ENCODE data around the gene AGPS.
"Not testable (repeated sequence)": the region's sequence is repeated elsewhere in the genome, so short reads cannot be mapped to it uniquely, and the experiment has no call there.

AGPS gene

DNA sequence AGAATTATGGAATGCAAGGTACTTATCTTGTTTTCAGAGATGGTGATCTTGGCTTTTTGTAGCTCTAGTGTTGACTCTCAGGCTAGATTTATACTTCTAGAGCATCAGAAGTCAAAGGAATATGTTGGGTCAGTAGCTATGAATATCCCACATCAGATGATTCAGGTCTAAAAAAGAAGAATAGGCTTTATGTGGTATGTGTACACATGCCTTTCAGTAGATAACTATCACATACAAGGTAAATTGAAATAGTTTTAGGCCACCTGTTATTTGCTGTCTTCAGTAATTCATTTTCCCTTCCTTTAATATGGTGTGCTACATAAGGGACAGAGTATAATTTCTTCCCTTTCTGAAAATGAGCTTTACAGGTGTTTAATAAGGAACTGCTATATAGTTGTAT is 142.4 kb downstream of the AGPS start:
- no peak for DNase-seq

DNA sequence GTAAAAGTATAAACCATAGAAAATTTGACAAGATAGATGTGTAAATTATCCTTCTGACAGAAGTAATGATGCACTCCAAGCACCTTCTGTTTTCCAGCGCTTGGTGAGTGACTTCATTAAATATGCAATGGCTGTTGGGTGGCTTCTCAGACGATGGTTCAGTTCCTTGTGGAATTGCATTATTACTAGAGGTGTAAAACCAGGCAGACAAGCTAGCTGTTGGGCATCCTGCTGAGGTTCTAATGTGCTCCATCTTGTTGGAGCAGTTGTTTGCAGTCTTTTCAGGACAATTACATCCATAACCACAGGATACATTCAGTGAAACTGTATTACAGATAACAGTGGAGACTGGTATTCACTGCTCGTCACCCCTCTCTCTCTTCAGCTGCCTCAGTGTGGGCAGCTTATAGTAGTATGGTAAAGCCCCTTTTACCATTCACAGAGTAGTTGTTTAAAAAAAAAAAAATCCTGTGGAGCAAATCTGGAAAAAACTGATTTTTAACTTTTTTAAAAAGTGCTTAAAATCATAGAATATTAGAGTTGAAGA is 143.5 kb downstream of the AGPS start:
- DNase-seq, result no peak

DNA sequence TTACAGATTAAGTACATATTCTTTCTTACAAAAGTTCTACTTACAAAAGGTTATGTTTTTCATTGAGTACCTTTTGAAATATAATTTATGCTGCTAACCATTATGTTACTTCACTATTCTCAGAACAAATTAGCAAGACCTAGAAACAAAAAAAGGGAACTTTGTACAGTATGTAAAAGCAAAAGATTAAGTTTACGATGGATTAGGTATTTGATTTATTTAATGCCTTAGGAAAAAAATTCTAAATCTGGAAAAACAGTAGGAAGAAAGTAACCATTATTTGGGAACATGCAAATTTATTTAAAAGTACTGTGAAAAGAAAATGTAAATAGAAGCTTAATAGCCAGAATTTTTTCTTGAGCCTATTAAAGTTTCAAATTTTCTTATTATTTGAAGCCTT is 144.6 kb downstream of the AGPS start:
- DNase-seq, result no peak

DNA sequence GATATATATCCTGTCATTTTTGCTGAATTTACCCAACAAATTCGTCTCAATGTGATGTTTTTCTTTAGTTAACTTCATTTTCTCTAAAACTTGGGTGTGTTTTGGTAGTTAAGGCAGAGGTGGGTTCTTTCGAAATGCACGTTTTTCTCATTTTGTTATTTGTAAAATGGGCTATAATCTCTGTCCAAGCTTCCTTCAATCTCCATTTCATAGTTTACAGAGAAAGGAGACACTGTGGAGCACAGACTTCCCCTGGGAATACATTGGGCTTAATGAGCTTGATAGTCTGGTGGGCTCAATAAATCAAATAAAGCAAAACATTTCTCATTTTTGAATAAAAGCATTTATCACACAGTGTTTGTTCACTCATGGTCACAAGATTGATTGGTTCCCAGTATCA is 145.1 kb downstream of the AGPS start:
- DNase-seq, result no peak

DNA sequence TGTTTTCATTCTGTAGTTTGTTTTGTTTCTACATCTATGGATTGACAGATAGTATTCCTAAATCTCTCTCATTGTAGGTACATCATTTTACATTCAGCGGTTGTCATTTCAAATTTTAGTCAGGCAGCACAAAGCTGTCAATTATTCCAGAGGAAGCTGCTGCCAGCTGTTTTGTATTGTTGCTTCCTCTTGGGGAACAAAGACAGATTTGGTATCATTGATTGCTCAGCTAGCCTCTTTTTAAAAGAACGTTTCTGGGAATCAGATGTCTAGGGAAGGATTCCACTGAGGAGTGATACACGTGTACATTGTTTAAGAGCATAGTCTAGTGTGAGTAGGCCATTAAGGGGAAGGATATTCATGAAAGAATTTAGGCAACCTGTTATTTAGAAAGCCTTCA is 145.8 kb downstream of the AGPS start:
- no peak for DNase-seq

DNA sequence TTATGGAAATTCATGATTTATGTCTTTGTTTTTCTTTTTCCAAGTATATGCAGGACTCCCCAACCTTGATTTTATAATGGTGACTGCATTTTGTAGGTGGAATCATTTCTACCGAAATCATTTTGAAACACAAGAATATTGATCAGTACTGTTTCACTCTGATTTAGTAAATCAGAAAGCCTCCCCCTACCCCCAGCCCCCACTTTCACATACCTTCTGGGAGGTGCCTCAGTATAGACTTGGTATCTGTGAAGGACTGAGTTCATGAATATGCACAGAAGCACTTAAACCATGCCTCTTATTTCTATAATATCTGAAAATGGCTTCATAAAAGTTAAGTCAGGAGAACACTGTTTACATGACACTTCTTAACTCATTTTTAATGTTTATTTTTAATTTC is 147.7 kb downstream of the AGPS start:
- DNase-seq, result no peak

DNA sequence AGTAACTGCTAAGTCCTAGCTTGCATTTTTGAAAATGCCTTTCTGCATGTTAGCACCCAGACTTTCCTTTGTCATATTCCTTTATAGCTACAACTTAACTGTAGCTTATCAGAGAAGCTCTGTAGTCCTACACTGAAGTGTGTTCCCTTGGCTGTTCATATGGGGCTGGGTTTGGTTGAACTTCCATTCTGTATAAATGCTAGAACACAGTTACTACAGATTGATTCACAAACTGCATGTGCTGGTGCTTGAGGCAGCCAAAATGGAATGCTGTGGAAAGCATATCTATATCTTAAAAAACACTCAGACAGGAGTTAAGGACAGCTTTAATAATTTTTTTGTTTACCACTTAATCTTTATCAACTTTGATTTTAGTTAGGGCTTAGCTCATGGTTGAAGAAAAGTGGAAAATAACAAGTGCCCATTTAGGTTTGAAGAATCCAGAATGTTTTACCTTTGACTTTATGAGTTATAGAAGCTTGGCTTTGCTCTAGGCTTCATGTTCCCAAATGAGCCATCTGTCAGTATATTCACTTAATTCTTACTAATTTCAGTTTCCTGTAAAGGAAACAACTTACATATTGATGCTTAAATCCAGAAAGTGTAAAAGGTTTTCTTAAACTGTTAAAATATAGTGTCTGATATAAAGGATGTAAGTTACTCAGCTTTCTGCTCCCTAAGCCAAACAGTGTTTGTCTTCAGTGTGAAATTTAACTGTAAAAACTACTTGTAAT is 148.9 kb downstream of the AGPS start:
- no peak for DNase-seq

DNA sequence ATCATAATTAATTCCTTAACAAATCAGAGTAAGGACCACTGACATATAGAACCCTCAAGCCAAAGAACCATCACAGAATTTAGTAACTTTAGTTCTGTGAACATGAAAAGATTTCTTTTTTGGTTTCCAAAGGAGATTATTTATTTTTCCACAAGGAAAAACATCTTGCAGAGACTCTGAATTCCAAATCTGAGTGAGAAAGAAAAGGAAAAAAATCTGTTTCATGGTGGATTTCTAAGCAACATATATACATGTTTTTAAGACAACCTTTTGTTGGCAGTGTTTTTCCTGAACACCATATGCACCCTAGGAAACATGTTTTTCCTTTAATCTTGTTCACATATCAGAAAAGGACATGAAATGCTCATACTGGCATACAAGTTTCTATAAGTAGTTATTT is 149.8 kb downstream of the AGPS start:
- no peak for DNase-seq

DNA sequence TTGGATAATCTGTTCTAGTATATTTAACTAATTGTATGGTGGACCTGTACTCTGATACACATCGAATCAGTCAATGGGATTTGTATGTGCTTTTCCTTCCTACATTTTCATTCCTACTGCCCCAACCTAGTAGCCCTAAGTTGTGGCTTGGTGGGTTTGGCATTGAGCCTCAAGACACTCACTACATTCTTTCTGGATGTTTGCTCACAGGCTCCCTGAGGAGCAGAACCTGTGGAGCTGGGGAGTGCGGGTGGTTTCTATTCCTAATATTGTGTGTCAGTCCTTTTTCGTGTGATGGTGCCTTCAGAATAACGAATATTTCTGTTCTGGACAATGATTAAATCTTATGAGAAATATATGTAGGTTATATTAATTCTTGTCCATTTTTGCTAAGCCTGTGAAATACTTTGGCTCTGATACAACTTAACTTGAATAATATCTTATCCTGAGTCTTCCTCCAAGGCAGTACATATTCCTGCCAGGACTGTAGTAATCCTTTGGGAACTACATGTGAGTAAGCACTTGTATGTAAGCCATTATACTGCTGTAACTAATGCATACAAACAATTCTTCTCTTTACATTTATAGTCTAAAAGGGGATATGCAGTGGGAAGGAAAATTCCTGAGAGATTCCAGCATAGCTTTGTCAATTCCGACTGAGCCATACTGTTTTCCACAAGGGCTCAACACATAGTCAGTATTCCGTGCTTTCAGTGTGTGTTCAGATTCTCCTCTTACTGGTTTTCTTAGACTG is 150.6 kb downstream of the AGPS start:
- DNase-seq, result no peak

DNA sequence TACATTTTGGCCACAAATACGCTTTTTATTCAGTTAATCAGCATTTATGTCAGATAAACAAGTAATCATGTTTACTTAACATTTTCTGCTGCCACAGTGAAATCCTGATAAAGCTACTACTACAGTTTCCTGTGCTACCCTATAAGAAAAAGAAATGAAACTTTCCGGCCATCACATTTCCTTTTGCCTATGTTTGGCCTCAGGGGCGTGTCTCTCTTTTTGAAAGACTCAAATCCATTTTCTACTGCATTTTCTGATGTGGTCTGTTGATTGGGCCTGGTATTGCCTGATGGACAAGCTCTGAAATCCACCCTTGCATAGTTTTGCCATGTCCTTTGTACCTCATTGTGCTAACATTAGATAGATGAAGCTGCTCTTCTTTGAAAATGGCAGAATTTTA is 152.6 kb downstream of the AGPS start:
- DNase-seq, result no peak

DNA sequence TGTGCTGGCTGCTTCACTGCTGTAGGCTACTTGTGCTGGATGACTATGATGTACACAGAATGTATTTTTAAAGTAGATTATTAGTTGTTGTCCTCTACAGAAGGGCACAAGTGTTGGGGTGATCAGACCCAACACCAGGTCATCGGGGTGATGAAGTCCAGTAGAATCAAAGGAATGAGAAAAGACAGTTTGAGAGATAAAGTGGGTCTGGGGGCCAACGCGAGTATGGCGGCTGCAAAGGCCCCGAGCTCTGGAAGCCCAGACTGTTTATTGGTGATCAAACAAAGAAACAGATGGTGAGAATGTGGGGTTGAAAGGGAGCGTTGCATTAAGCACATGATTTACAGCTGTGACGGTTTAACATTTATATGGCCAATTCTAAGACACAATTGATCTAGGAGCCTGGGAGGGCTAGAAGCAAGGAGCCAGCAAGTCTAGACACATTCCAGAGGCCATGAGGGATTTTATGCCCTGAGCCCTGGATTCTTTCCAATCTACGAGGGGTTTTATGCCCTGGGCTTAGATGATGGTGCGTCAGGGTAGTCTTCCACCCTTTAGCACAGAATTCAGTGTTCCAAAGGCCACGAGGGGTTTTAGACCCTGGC is 153.5 kb downstream of the AGPS start:
- no peak for DNase-seq

DNA sequence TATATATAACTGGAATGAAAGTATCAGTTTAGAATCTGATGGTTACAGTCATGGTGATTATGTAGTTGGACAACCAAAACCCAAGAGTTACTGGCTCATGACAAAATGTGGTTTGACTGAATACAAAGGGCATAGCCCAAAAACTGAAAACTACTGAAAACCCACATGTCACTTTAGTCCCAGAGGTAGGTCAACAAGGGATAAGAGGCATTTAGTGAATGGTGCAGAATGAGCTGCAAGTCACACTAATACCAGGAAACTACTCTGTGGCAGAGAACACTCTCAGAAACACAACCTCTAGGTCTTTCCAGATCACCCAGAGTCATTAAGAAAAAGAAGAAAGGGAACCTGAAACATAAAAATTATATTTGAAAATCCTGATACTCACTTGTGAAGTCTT is 154.5 kb downstream of the AGPS start:
- no peak for DNase-seq

DNA sequence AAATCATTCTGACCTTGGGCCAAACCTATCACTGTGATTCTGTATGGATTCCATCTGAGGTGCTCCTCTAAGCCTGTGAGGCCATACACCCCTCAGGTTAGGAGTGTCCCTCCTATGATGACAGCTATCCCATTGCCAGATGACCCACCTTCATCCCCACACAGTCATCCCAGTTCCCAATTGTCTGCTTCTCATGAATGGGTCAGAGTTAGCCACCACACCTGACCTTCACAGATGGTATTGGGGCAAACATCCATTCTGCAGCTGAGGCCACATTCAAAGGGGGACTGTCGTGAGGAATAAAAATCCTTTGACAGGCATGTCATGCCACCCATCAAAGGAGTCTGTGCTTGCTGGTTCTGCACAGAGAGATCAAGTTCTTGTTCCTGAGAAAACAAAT is 155.2 kb downstream of the AGPS start:
- DNase-seq, result no peak

DNA sequence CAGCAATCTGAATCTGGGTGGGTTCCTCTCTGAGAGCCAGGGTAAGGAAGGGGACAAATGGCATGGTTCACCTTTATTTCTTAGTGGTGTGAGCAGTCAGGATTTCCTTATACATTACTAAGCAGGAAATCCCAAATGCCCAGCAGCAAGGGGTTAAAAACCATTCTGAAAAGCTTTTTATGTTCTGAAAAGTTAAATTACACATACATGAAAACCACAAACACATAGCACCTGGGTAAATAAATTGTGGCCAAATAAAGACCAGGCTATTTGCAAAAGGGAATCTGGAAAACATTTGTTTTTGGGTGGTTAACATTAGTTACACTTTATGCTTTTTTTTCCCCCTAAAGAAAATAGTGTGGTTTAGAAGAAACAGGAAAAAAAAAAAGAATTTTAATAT is 156.1 kb downstream of the AGPS start:
- DNase-seq, result no peak

DNA sequence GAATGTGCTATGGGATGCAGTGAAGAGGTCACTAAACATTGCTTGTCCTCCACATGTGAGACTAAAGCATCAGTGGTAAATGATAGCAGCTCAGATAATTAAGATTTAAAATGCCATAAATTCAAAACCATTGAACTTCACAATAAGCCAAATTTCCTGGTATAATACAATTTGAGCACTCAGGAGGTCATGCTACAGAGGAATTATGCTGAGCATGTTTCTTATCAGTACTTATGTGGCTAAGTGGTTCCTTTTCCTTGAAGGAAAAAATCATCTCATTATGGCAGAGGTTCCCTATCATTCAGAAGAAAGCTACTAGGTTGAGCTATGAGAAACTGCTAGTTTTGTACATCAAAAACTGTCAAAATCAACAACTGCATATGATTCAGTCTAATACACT is 156.6 kb downstream of the AGPS start:
- DNase-seq, result no peak

DNA sequence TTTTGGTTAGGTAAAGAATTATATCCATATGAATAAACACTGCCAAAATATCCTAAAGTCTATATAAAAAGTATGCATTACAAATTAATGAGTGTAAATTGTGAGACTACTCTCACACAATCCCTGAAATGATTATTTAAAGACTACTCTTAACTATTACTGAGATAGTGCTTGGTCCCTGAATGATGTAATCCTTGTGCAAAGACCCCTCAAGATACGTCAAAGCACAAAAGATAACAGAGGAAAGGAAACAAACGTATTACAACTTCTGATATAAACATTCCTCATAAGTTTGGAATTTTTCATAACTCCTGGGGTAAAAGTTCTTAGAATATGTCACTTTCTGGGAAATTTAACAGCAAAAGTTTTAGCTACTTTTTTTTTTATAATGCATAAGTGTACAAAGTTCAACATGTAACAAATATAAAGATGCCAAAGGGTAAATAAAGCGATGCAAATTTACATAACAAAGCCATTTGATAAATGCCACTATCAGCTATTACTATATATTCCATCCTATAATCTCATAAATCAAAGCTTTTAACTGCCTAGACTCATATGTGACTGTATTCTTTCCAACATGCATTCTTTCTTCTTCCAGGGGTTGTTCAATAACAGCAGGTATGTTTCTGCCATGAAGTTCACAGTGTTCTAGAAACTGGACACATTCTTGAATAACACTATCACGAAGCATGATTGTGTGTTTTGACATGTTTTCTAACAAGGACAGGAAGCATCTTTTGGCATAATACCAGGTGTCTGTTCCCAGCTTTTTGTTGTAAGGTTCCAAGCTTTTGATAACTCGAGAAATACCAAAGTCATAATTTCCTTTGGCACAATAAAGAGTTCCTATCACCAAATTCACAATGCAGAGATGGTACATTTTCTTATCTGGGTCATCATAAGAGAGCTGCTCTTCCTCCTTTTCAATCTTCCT is 158.0 kb downstream of the AGPS start:
- DNase-seq, result no peak

DNA sequence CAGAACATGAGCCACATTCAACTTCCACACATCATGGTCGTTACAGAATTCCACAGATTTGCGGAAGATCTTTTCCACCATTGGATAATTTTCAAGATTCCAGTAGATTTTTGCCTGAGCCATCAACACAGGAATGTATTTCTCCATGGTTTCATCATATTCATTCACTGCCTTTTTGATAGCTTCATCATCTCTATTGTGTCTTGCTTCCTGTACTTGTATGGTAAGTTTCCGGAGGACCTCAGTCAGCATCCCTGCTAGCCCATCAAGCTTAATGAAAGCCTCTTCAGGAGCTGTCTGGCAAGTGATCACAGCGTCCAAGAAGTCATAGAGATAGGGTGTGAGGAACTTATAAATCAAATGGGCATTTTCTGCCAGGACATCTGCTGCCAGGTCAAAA is 158.8 kb downstream of the AGPS start:
- DNase-seq, result not testable (repeated sequence)

DNA sequence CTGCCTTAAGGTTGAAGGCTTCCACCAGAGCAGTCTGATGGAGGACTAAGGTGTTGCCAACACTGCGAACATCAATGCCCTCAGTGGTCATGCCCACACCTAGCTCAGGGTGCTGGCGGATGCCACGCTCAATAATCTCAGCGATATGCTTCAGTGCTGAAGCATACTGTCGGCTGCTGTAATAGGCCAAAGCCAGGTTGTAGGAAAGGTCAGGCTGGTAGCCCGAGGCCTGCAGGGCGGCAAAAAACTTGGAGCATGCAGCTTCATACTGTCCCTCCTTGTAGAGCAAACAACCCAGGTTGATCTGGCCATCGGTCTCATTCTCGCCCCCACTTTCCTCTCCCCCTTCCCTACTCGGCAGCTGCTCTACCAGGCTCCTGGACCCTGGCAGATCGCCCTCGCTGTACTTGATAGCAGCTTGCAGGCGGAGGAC is 159.4 kb downstream of the AGPS start:
- DNase-seq, result peak; percentile 13

DNA sequence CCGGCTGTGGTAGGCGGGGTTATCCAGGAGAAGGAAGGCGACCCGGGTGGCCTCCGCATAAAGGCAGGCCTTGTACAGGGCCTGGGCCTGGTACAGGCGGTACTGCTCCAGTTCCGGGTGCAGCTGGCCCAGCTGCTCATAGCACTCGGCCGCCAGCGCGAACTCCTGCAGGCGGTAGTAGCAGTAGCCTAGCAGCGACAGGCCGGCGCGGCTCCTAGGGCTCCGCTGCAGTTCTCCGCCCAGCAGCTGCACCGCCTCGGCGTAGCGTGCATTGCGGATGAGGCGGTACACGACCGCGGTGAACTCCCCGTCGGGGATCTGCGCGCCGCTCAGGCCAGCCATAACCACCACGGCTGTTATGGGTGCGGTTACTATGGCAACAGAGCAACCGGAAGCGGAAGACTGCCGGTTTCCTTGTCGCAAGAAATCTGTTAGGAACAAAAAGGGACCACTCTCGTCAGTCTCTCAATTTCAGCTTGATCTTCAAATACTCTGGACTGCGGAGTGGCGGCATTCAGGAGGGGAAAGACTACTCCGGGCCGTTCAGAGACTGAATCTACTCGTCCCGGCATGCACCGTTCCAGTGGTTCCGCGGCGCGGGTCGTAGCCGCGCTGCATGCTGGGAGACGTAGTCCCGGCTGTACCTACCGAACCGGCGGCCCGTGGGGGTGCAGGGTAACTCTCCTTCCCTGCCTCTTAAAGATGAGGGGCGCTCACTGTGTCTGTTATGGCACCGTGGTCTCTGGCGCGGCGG is 160.0 kb downstream of the AGPS start:
- peak; percentile 80 for DNase-seq

DNA sequence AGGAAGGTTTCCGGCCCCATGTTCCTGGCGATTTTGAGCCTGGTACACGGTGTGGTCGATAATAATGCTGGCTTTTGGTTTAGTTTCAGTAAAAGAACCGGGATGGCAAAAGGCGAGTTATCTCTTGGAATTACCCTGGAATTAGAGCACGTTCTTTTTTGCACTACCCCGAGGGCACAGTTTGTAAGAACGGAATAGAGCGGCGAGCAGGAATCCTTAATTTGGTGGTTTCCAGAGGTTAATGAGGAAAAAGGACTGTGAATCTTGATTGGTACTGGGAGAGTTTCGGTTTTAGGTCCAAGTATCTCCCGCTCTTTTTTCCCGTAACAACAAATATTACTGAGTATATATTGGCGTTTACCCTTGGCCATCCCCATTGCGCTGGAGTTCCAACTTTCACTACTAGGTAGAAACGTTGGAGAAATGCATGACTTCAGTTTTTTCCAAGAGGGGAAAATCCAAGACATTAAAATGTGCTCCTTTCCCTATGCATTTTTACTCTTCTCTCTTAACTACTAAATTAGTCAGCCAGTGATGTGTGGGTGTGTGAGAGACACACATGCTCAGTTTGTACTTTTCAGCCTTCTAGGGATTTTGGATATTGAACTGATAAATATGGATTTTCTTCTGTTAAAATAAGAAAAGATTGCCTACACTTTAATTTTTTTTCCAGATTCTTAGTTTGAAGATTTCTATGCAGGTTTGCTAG is 160.8 kb downstream of the AGPS start:
- peak; percentile 50 for DNase-seq

DNA sequence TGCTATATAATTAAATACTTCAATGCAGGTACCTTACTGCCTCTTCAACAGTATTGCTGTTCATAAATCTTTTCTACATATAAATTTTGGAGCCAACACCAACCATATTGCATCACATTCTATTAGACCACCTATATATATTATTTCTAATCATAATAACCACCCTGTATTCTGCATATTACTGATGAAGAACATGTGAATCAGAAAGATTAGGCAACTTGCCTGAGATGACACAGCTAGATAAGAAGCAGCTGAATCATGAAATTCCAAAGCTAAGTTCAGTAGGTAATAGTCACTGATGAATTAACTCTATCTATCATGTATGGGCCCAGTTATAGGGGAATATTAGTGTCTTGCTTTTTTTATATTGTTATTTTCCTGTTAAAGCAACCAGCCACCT is 161.8 kb downstream of the AGPS start:
- DNase-seq, result no peak

Measured in NCI-H748 treated with DMSO at 0.1 percent for 48 hours (cell line).